GM12864 (cell line): ENCODE results near the gene LSS.
"Not testable (repeated sequence)": the region's sequence is repeated elsewhere in the genome, so short reads cannot be mapped to it uniquely, and the experiment has no call there.

Experiments used
- DNase-seq: peaks from one replicate; pipeline ENCODE4 v3.0.0-alpha.2; 2011; ENCODE audit warnings: low read depth
- H3K4me3 ChIP-seq: 2 replicates; pipeline ENCODE4 v1.5.1; 2011; ENCODE audit warnings: mild to moderate bottlenecking, low read depth, low read length, control low read depth
- CTCF ChIP-seq: IDR thresholded peaks from 2 replicates; pipeline ENCODE4 v1.5.1; 2011; ENCODE audit warnings: low read depth, mild to moderate bottlenecking, moderate library complexity, low read length, control low read depth, inconsistent platforms; ENCODE audit errors: missing control alignments

The LSS gene

GRCh38 chr21:46247699-46248421, 19.3 kb upstream of the LSS start:
- no peak overlapping the region for H3K4me3 ChIP-seq
- DNase-seq: no peak
- no peak for TF ChIP-seq CTCF

GRCh38 chr21:46246345-46246744, 17.8 kb upstream of the LSS start:
- no peak for TF ChIP-seq CTCF
- no peak for DNase-seq
- H3K4me3 ChIP-seq: no peak overlapping the region

- no peak for DNase-seq
- no peak overlapping the region for H3K4me3 ChIP-seq
- TF ChIP-seq CTCF: peak; percentile 2
Observed at GRCh38 chr21:46245213-46245915, 16.8 kb upstream of the LSS start.

GRCh38 chr21:46244602-46245001, 16.0 kb upstream of the LSS start:
- H3K4me3 ChIP-seq: no peak overlapping the region
- DNase-seq: no peak
- no peak for TF ChIP-seq CTCF

- DNase-seq: no peak
- no peak overlapping the region for H3K4me3 ChIP-seq
- TF ChIP-seq CTCF: no peak
Observed at GRCh38 chr21:46243960-46244361, 15.4 kb upstream of the LSS start.

- H3K4me3 ChIP-seq: no peak overlapping the region
- no peak for TF ChIP-seq CTCF
- DNase-seq: no peak
Observed at GRCh38 chr21:46243325-46243724, 14.8 kb upstream of the LSS start.

GRCh38 chr21:46241577-46241976, 13.0 kb upstream of the LSS start:
- H3K4me3 ChIP-seq, DNase-seq: not testable (repeated sequence)
